GM15510 (cell line): ENCODE results near the gene CA11.

Experiments used
- POLR2A ChIP-seq: IDR thresholded peaks from 3 replicates; pipeline ENCODE4 v1.6.1; 2011; ENCODE audit warnings: borderline replicate concordance; ENCODE audit not compliant: insufficient read length; ENCODE audit errors: extremely low read depth

CA11 gene

DNA sequence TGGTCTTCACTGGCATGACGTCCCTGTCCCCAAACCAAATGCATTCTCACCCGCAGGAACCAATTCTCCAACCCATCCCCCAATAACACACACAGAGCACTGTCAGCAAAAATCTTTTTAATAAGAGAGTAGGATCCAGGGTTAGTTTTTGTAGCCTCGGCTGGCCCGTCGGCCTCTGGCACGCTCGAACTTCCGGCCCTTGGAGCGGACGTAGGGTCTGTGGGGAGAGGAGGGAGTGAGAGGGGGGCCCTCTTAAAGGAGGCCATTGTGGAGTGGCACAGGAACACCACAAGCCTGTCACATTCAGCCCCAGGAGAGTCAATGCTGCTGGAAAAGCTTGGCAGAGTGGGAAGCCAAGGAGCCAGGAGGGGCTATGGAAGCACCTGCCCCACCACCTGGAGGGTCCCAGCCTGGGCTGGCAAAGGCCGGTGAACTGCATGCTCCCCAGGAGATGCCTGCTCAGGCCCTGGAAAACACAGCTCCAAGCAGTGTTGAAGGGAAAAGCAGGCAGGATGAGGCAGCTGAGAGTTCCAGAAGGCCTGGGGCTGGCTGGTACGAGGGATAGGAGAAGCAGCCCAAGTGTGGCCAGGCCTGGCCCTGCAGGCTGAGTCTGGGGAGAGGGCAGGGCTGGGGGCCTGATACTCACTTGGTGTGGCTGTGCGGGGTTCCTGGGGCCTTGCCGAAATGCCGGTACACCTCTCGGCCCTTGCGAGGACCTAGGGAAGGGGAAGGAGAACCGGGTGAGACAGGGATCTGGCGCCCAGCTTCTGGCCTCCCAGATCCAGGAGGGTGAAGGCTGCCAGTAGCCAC, 30.6 kb downstream of the CA11 start:
- no peak for TF ChIP-seq POLR2A

DNA sequence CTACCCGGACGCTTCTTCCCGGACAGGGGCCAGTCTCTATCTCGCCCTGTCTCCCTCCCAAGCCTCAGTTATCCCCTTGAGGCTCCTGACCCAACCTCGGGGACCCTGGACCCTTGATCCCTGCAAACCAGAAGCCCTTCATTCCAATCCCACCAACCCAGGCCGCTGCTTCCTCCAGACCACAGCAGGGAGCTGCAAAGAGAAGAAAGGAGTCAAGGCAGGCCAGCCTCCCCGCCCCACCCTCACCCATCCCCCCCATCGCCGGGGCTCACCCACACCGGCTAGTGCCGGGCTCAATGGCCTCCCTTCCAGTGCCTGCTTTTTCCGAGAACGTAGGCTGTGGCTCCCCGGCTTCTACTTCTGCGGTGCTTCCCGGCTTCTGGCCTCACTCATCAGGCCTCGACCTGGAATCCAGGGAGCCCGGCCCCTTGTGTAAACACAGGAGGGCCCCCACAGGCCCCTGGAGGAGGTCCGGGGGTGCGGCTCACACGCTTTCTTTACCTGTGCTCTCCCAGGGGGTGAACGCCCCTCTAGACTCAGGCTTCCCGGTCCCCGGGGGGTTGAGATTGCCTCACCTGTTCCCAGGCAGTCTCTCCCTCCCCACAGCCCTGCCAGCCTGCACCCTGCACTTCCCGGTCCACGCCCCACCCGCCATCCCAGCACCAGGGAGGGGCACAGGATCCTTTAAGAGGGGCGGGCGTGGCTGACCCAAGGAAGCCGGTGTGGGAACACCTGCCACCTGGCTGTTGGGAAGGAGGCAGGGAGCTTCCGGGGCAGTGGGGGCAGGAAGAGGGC, 31.4 kb downstream of the CA11 start, which contains the start of gene FAM83E:
TSS of gene FAM83E (minus strand) at position 641 of the 795 bp plus-strand sequence. CDS start 1,704 bp downstream, outside the sequence.
- TF ChIP-seq POLR2A = no peak

DNA sequence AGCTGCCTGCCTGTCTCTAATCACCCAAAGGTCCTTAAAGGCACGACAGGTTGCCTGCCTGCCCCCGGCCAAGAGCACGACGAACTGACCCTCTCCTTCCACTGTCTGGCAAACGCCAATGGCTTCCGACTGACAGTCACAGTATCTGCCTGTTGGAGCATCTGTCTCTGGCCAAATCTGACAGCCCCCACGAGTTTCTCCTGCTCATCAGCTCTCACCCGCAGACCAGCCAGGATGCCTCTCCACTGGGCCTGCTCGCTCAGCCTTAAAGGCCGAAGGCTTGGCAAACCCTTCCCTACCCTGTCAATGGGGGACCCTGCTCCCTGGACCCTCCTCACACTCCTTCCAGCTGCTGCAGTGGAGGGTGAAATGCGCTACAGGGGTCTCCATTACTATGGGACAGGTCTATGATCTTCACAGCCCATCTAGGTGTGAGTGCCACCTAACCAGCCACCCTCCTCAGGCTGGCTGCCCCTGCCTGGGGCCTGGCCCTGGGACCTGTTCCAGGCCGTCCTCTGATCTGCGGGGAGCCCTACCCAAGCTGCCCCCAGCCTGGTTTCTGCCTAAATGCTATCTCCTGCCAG, 32.0 kb downstream of the CA11 start:
- peak; percentile 19 for TF ChIP-seq POLR2A

DNA sequence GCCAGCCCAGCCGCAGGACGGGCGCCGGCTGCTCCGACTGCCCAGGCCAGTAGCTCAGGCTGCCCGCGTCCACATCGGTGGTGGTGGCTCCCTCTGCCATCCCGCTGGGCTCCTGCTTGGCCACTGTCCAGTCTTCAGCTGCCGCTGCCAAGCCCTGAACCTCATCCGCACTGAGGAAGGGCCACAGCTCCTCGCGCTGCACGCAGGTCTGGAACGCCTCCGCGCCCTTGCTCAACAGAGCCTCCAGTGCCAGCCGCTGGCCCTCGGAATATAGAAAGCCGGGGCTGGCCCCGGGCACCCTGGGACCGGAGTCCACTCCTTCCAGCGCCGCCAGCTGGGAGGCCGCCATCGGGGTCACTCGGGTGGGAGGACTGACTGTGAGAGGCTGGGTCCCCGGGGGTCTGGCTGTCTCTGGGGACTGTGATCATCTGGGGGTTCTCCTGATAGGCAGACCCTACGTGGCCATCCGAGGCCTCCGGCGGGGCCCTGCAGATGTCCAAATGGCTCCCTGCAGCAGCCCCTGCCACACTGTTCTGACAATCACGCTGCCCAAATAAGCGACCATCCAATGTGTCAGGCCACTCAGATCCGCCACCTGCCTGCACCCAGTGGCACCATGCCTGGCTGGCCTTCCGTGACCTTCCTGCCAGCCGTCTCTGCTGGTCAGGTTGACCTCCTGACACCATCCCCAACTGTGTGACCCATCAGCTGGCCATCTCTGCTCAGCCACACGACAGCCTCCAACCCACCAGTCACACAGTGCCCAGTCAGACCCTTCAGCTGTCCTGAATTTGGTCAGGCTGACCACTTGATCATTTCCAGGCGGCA, 32.7 kb downstream of the CA11 start:
- no peak for TF ChIP-seq POLR2A

DNA sequence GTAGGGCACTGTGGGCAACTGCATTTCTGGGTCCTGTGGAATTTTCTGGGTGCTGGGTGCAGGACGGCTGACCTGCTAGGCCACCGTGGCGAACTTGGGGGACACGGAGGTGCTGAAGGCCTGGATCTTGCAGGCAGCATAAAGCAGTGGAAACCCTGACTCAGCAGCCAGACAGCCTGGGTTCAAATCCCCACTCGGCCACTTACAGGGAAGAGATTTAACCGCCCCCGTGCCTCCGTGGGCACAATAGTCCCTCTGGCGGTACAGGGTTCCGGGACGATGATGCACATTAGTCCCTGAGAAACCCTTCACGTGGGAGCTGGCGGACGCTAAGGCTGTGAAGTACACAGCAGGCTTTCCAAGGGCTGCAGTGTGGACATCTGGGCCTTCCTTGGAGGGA, 34.1 kb downstream of the CA11 start:
- TF ChIP-seq POLR2A = no peak

DNA sequence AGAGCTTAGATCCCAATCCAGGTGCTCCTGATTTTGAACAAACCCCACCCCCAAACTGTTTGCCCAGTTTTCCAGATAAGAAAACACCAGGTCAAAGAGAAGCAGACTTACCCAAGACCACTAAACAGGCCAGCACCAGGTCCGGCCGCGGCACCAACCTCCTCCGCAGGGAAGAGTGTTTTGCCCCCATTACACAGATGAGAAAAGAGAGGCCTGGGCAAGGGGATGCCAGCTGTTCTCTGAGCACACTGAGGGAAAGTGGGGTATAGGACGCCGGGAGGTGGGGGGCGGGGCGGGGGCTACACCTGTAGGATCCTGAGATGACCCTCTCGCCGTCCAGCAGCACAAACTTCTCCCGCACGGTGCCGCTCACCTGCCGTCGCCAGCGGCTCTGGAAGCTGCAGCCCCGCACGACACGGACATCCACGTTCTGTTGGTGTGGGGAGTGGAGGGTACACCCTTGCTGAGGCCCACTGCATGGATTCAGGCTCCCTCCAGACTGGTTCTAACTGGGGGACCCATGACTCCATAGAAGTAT, 36.3 kb downstream of the CA11 start:
- TF ChIP-seq POLR2A = no peak

DNA sequence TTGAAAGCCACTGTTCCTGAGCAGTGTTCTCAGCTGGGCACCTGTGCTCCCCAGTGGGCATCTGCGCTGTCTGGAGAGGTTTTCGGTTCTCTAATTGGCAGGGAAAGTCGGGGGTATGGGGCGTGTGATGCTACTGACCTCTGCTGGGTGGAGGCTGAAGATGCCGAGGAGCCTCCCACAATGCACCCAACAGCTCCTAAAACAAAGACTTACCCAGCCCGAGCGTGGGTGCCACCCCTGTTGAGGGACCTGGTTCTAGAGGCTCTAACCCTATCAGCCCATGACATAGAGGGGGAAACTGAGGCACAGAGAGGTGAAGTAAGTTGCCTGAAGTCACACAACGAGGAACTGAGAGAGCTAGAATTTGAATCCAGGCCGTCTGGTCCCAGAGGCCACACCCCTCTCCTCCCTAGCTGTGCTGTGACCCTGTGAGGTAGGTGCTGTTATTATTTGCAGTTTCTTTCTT, 37.2 kb downstream of the CA11 start:
- TF ChIP-seq POLR2A = no peak

DNA sequence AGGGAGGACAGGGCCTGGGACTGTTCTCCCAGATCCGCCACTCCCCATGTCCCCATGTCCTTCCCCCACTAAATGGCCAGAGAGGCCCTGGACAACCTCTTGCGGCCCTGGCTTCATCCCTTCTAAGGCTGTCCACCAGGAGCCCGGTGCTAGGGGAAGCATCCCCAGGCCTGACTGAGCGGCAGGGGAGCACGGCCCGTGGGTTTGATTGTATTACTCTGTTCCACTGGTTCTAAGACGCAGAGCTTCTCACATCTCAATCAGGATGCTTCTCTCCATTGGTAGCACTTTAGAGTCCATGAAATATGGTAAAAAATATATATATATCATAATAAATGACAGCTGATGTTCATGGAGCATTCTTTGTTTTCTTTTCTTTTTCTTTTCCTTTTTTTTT, 38.6 kb downstream of the CA11 start:
- no peak for TF ChIP-seq POLR2A

DNA sequence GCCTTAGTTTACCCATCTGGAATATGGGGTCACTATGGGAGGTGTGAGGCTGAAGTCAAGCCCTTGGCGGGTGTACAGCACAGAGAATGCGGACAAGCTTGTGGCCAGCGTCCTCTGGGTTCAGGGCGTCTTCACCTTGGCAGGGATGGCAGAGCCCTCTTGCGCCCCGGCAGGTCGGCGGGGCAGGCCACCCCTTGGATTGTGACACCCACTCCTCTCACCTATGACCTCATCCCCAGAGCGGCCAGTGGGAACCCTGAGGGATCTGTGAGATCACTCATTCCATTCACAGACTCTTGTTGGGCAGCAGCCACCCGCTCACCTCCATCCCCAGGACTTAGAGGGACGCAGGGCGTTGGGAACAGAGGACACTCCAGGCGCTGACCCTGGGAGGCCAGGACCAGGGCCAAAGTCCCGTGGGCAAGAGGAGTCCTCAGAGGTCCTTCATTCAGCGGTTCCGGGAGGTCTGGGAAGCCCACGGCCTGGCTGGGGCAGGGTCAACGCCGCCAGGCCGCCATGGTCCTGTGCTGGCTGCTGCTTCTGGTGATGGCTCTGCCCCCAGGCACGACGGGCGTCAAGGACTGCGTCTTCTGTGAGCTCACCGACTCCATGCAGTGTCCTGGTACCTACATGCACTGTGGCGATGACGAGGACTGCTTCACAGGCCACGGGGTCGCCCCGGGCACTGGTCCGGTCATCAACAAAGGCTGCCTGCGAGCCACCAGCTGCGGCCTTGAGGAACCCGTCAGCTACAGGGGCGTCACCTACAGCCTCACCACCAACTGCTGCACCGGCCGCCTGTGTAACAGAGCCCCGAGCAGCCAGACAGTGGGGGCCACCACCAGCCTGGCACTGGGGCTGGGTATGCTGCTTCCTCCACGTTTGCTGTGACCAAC, 39.3 kb downstream of the CA11 start, which contains the start of gene SPACA4:
TSS of gene SPACA4 (plus strand) at position 280 of the 896 bp plus-strand sequence. CDS start at position 517, 237 bp downstream.
- TF ChIP-seq POLR2A = no peak

DNA sequence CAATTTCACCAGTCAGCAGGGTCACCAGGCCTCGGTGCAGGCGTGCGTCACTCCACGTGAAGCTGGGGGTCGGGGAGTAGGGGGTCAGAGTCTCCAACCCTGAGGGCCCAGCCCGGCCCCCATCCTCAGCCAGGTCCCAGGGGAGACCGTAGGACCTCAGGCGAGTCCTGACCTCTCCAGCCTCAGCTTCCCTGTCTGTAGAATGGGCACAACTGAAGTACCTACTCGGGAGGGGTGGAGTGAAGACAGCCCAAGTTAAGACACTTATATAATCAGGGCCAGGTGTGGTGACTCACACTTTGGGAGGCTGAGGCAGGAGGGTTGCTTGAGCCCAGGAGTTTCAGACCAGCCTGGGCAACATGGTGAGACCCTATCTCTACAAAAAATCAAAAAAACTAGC, 42.1 kb downstream of the CA11 start:
- no peak for TF ChIP-seq POLR2A

DNA sequence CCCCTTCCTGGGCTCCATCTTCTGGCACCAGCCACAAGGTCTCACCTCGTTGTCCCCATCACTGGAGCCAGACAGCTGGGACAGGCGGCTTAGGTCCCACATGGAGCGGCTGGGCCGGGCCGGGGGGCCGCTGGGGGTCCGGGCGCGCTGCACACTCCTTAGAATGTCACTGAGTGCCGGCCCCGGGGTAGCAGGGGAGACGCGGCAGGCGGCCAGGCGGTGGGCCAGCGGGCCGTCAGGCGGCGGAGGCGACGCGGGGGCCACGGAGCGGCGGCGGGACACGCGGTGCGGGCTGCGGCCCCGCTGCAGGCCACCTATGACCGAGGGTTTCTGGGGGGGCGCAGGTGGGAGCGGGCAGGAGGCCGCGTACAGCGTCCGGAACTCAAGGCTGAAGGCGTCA, 42.5 kb downstream of the CA11 start:
- no peak for TF ChIP-seq POLR2A

DNA sequence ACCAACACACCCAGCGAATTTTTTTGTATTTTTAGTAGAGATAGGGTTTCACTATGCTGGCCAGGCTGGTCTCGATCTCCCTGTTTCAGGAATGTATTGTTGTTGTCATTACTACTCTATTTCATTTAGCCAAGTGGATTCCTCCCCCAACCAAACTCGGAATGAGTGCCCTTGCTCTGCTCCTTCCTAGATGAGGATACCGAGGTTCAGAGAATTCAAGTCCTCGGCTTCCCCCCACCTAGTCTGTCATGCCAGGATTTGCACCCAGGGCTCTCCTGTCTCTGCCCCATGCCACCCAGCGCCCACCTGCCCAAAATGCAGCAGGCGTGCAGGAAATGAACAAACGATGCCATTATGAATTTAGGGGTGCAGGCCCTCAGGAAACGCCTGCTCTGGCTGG, 43.0 kb downstream of the CA11 start:
- TF ChIP-seq POLR2A = no peak
